Measurements from ENCODE around the gene PLEKHA6. TPM values are rescaled to one million over a fixed set of nuclear protein-coding genes. Genes with fewer than 3 reads are reported as not detected.

Gene PLEKHA6
- total RNA-seq, 4 donors from 2014 or later, result 5.9 to 13.6 (median 8.4) TPM

DNA sequence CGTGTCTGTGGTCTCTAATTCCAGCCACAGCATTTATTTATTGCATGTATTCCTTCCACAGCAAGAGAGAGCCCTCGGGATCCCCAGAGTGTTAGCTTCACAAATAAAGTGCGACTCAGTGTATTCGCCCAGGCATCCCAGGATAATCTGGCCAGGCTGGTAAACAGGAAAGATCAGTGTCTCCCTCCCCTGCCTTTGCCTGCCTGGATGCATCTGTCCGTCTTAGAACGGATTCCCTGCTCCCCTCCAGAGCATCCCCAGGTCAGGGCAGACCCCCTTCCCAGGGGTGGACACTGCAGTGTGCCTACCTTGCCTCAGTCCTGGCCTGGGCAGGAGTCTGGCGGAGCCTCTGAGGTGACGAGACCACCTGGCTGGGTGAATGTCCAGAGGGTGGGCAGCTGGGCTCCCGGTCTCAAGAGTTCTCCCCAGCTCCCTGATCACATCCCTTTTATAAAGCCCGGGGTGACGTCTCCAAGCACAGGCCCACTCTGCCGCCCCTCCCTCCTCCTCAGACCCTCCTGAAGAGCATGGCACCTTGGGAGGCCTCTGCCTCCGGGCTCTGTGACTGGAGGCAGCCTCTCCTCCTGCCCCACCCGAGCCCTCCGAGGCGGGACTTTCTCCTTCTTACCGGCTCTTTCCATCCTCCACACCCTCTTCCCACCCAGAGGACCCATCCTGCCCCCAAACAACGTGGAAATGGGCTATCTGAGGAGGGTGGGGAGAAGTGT lies 163.5 kb downstream of the PLEKHA6 start, which contains the start of gene KISS1:
Gene KISS1, minus strand, starts transcription at position 424 of the 728 bp plus-strand sequence. CDS start 3,615 bp downstream, outside the sequence.
- H3K36me3 ChIP-seq, result no peaks in the 10 kb centered on the region
- H3K4me1 ChIP-seq, result no peaks in the 10 kb centered on the region
- intact Hi-C loops (cut with DNase I; ENCODE audit: low total_unique reads), result no loop called here
- no peak for DNase-seq
- no peak within 1 kb of the TSS for H3K4me3 ChIP-seq
- TF ChIP-seq POLR2A (IDR thresholded peaks at IDR 0.05), result no peak
- TF ChIP-seq, protein P1, sequence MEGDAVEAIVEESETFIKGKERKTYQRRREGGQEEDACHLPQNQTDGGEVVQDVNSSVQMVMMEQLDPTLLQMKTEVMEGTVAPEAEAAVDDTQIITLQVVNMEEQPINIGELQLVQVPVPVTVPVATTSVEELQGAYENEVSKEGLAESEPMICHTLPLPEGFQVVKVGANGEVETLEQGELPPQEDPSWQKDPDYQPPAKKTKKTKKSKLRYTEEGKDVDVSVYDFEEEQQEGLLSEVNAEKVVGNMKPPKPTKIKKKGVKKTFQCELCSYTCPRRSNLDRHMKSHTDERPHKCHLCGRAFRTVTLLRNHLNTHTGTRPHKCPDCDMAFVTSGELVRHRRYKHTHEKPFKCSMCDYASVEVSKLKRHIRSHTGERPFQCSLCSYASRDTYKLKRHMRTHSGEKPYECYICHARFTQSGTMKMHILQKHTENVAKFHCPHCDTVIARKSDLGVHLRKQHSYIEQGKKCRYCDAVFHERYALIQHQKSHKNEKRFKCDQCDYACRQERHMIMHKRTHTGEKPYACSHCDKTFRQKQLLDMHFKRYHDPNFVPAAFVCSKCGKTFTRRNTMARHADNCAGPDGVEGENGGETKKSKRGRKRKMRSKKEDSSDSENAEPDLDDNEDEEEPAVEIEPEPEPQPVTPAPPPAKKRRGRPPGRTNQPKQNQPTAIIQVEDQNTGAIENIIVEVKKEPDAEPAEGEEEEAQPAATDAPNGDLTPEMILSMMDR (IDR thresholded peaks at IDR 0.05), result no peak
- H3K9me3 ChIP-seq, result no peaks in the 10 kb centered on the region
- H3K27ac ChIP-seq, result no peak within 1 kb of the TSS
- H3K27me3 ChIP-seq, result no peaks in the 10 kb centered on the region

DNA sequence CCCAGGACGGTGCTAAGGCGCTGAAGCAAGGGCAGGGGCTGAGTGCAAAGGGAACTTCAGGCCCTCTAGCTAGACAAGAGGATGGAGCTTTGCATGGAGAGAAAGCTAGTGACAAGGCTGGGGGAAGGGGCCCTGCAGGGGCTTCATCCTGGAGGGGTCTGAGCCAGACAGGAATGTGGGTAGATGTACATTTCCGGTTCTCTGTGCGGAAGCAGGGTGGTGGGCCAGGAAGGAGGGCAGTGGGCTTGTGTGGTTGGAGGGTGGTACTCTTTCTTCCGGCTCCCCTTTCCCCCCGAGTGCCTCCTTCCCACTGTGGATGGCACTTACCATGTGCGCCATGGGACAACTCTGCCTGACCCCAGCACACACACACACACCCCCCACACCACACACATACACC lies 165.0 kb downstream of the PLEKHA6 start:
- no peaks in the 10 kb centered on the region for H3K36me3 ChIP-seq
- H3K4me1 ChIP-seq, result peaks cover 0 to 1% of the 10 kb centered on the region in 2 donors
- H3K27me3 ChIP-seq, result no peaks in the 10 kb centered on the region
- no peak overlapping the region for H3K27ac ChIP-seq
- H3K9me3 ChIP-seq, result no peaks in the 10 kb centered on the region
- no peak for DNase-seq
- H3K4me3 ChIP-seq, result no peak overlapping the region
- intact Hi-C loops (cut with DNase I; ENCODE audit: low total_unique reads), result no loop called here
- TF ChIP-seq, protein P1 (IDR thresholded peaks at IDR 0.05), result no peak
- no peak for TF ChIP-seq POLR2A (IDR thresholded peaks at IDR 0.05)

DNA sequence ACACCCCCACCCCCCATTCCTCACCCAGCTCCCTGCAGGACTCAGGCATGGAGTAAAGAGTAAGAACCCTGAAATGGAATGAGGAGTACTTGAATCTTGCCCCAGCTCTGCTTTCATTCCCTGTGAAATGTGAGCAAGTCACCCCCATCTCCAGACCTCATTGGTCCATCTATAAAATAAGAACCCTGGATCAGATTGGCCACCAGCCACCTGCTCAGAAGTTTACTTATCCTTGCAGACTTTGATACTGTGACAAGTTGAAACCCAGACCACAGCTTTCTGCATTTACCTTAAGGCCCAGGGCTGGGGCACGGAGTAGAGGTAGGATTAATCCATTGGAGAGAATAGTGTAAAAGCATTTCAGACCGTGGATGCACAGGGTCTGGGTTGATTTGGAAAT lies 165.6 kb downstream of the PLEKHA6 start:
- no peaks in the 10 kb centered on the region for H3K27me3 ChIP-seq
- no peak for DNase-seq
- H3K9me3 ChIP-seq, result no peaks in the 10 kb centered on the region

DNA sequence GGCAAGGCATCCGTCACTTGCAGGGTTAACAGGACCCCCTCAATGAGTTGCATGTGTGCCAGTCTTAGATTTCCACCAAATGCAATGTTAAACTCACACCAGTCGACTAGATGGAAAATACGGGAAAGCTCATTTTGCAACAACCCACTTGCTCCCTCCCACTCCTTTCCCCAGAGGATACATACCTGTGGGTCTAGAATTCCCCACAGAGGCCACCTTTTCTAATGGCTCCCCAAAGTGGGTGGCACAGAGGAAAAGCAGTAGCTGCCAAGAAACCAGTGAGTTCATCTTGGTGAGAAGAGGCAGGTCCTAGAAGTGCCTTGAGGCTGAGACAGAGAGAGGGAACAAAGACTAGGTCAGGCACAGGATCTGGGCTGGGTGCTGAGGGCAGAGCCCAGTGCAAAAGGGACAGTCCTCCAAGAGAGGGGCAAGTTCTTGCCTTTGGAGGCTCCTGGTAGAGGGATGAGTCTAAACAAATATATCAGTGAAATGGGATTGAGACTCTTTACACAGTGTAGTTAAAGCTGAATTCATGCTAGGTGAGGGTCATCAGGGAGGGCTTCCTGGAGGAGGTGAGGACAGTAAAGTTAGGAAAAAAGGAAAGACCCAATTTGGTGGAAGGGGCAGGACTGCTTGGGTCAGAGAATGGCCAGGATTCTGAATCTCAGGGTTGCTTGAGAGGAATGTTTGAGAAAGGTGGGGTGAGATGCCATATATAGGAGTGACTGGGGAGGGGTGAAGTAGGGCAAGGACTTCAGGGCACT lies 167.0 kb downstream of the PLEKHA6 start:
- Histone ChIP-seq H3K4me1 (peaks cover 0 to 4% of the 10 kb centered on the region in 2 donors), H3K27me3 (no peaks in the 10 kb centered on the region), H3K27ac (no peak overlapping the region), H3K4me3 (no peak overlapping the region), H3K9me3 (no peaks in the 10 kb centered on the region), H3K36me3 (no peaks in the 10 kb centered on the region)
- intact Hi-C loops (cut with DNase I; ENCODE audit: low total_unique reads), result no loop called here
- DNase-seq, result no peak
- TF ChIP-seq, protein P1 (IDR thresholded peaks at IDR 0.05), result no peak
- TF ChIP-seq POLR2A (IDR thresholded peaks at IDR 0.05), result no peak

More for the DNA sequence above, 165.6 kb downstream of the PLEKHA6 start:
- TF ChIP-seq POLR2A (IDR thresholded peaks at IDR 0.05), result no peak
- TF ChIP-seq, protein P1 (IDR thresholded peaks at IDR 0.05), result no peak
- no peak overlapping the region for H3K27ac ChIP-seq
- H3K36me3 ChIP-seq, result no peaks in the 10 kb centered on the region
- H3K4me1 ChIP-seq, result peaks cover 0 to 4% of the 10 kb centered on the region in 2 donors
- no peak overlapping the region for H3K4me3 ChIP-seq
- intact Hi-C loops (cut with DNase I; ENCODE audit: low total_unique reads), result no loop called here

DNA sequence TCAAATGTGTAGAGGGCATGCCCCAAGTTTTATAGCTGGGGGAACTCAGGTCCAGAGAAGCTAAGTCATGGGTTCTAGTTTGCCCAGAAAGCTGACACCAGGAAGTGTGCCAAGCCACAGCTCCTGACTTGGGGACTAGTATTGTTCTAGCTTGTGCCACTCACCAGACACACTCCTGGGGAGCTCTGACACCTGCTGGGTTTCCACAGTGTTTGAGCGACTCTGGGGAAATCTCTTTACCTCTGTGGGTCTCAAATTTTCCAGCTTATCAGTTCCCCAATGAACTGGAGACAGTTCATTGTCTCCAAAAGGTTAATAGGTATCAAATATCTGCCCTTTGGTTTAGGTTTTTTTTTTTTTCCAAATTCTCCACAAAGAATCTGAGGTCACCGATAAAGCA lies 167.7 kb downstream of the PLEKHA6 start:
- Histone ChIP-seq H3K36me3 (no peaks in the 10 kb centered on the region), H3K4me3 (no peak overlapping the region), H3K27me3 (no peaks in the 10 kb centered on the region), H3K27ac (no peak overlapping the region), H3K4me1 (peaks cover 0 to 4% of the 10 kb centered on the region in 2 donors), H3K9me3 (no peaks in the 10 kb centered on the region)
- intact Hi-C loops (cut with DNase I; ENCODE audit: low total_unique reads), result no loop called here
- no peak for DNase-seq
- TF ChIP-seq, protein P1 (IDR thresholded peaks at IDR 0.05), result no peak
- TF ChIP-seq POLR2A (IDR thresholded peaks at IDR 0.05), result no peak
